SU-DHL-6 (cell line): ENCODE data around the gene RAD51B.
"Not testable (repeated sequence)": the region's sequence is repeated elsewhere in the genome, so short reads cannot be mapped to it uniquely, and the experiment has no call there.

Experiments used
- H2AFZ ChIP-seq: fragments of 200-600 bp; sonication (generic); 2 replicates; pipeline ENCODE4 v1.6.1; 2014; ENCODE audit warnings: low read depth, mild to moderate bottlenecking, moderate library complexity, mixed read lengths, antibody characterized with exemption, low read length; ENCODE audit not compliant: severe bottlenecking
- H3F3A ChIP-seq: fragments of 200-600 bp; shearing (Covaris generic); 2 replicates; pipeline ENCODE4 v1.6.0; 2016; ENCODE audit warnings: antibody characterized with exemption, mild to moderate bottlenecking; ENCODE audit not compliant: insufficient read depth
- H3K27ac ChIP-seq: fragments of 200-600 bp; sonication (generic); 2 replicates; pipeline ENCODE4 v1.5.1; 2016; ENCODE audit warnings: low read depth, mild to moderate bottlenecking, low read length, moderate library complexity, mixed read lengths
- H3K27me3 ChIP-seq: fragments of 200-600 bp; sonication (generic), shearing (Covaris generic); 2 replicates; pipeline ENCODE4 v1.6.0; 2014; ENCODE audit warnings: mild to moderate bottlenecking, low read length
- H3K36me3 ChIP-seq: fragments of 200-600 bp; sonication (generic); 2 replicates; pipeline ENCODE4 v1.6.1; 2014; ENCODE audit warnings: mild to moderate bottlenecking, low read length, mixed read lengths
- H3K4me2 ChIP-seq: fragments of 300-600, 200-600 bp; shearing (Covaris generic), sonication (generic); 2 replicates; pipeline ENCODE4 v1.6.0; 2014; ENCODE audit warnings: low read length, low read depth, mild to moderate bottlenecking; ENCODE audit not compliant: poor library complexity, severe bottlenecking
- H3K4me3 ChIP-seq: fragments of 200-600 bp; sonication (generic); 2 replicates; pipeline ENCODE4 v1.5.1; 2014; ENCODE audit warnings: antibody characterized with exemption, low read length, mild to moderate bottlenecking, mixed read lengths; ENCODE audit not compliant: insufficient read depth, poor library complexity, severe bottlenecking
- H3K79me2 ChIP-seq: fragments of 200-600 bp; sonication (generic); 2 replicates; pipeline ENCODE4 v1.6.1; 2014; ENCODE audit warnings: mild to moderate bottlenecking, low read length, moderate library complexity; ENCODE audit not compliant: insufficient read depth
- H3K9ac ChIP-seq: fragments of 200-600 bp; sonication (generic); 2 replicates; pipeline ENCODE4 v1.7.0; 2014; ENCODE audit warnings: mild to moderate bottlenecking, low read length
- H3K9me2 ChIP-seq: fragments of 200-600 bp; sonication (generic); replicated peaks from 2 replicates; pipeline ENCODE4 v1.6.1; 2014; ENCODE audit warnings: low read length; ENCODE audit not compliant: insufficient read depth
- H3K9me3 ChIP-seq: fragments of 200-600 bp; sonication (generic); 2 replicates; pipeline ENCODE4 v1.6.1; 2014; ENCODE audit warnings: low read length, mixed read lengths; ENCODE audit not compliant: insufficient read depth
- H4K20me1 ChIP-seq: fragments of 200-600 bp; sonication (generic); 2 replicates; pipeline ENCODE4 v1.6.1; 2014; ENCODE audit warnings: low read depth, mild to moderate bottlenecking, antibody characterized with exemption, low read length, moderate library complexity, mixed read lengths
- CTCF ChIP-seq: fragments of 200-600 bp; sonication (generic); IDR thresholded peaks from one replicate; pipeline ENCODE4 v1.5.1; 2017; ENCODE audit warnings: antibody characterized with exemption, mild to moderate bottlenecking, low read length, moderate library complexity; ENCODE audit not compliant: insufficient read depth, poor library complexity, severe bottlenecking
- EZH2phosphoT487 ChIP-seq: fragments of 200-600 bp; sonication (generic), shearing (Covaris generic); conservative IDR thresholded peaks from 2 replicates; pipeline ENCODE4 v1.6.1; 2018; ENCODE audit warnings: mild to moderate bottlenecking, antibody characterized with exemption, low read length, moderate library complexity, mixed read lengths

RAD51B gene

GRCh38 chr14:68696266-68696665, 876.7 kb downstream of the RAD51B start:
- Histone ChIP-seq H3K79me2 (no peaks in the 10 kb centered on the region), H3F3A (no peaks in the 10 kb centered on the region), H3K9me2 (no peaks in the 10 kb centered on the region), H2AFZ (no peak overlapping the region), H3K36me3 (no peaks in the 10 kb centered on the region), H3K27me3 (no peaks in the 10 kb centered on the region), H3K27ac (no peak overlapping the region), H3K9ac (no peak overlapping the region), H3K4me2 (no peak overlapping the region), H3K9me3 (no peaks in the 10 kb centered on the region), H3K4me3 (no peak overlapping the region), H4K20me1 (no peaks in the 10 kb centered on the region)
- TF ChIP-seq CTCF (no peak), EZH2phosphoT487 (no peak)

GRCh38 chr14:68696721-68697495, 877.3 kb downstream of the RAD51B start:
- H3F3A ChIP-seq, result no peaks in the 10 kb centered on the region
- no peak overlapping the region for H3K27ac ChIP-seq
- no peaks in the 10 kb centered on the region for H3K36me3 ChIP-seq
- H3K9ac ChIP-seq, result no peak overlapping the region
- H3K4me3 ChIP-seq, result no peak overlapping the region
- no peaks in the 10 kb centered on the region for H3K27me3 ChIP-seq
- H4K20me1 ChIP-seq, result no peaks in the 10 kb centered on the region
- no peaks in the 10 kb centered on the region for H3K9me3 ChIP-seq
- no peak overlapping the region for H2AFZ ChIP-seq
- no peaks in the 10 kb centered on the region for H3K9me2 ChIP-seq
- no peak overlapping the region for H3K4me2 ChIP-seq
- H3K79me2 ChIP-seq, result no peaks in the 10 kb centered on the region
- TF ChIP-seq EZH2phosphoT487 (no peak), CTCF (no peak)

- not testable (repeated sequence) for H3K4me3 ChIP-seq, H3K9me2 ChIP-seq, H3K36me3 ChIP-seq, H3K79me2 ChIP-seq, H2AFZ ChIP-seq, H4K20me1 ChIP-seq, H3K27me3 ChIP-seq, H3K9me3 ChIP-seq, H3K27ac ChIP-seq, H3F3A ChIP-seq, H3K4me2 ChIP-seq, H3K9ac ChIP-seq
Measured at GRCh38 chr14:68698773-68699172, 879.2 kb downstream of the RAD51B start.

- Histone ChIP-seq H3K4me3 (no peak overlapping the region), H3K27me3 (no peaks in the 10 kb centered on the region), H3F3A (no peaks in the 10 kb centered on the region), H3K36me3 (no peaks in the 10 kb centered on the region), H2AFZ (no peak overlapping the region), H3K27ac (no peak overlapping the region), H3K4me2 (no peak overlapping the region), H4K20me1 (no peaks in the 10 kb centered on the region), H3K79me2 (no peaks in the 10 kb centered on the region), H3K9me3 (no peaks in the 10 kb centered on the region), H3K9ac (no peak overlapping the region), H3K9me2 (no peaks in the 10 kb centered on the region)
- TF ChIP-seq CTCF (no peak), EZH2phosphoT487 (no peak)
Measured at GRCh38 chr14:68701001-68701741, 881.6 kb downstream of the RAD51B start.
